Fibroblast of the aortic adventitia (primary cell): ENCODE results near the gene HBE1. TPM values are rescaled to one million over a fixed set of nuclear protein-coding genes. Genes with fewer than 3 reads are reported as not detected.

ENCODE experiments used
- DNase-seq: peaks from one replicate; pipeline ENCODE4 v3.0.0-alpha.2; 2010; ENCODE audit warnings: low read depth
- H3K4me3 ChIP-seq: 2 replicates; pipeline ENCODE4 v1.5.1; 2011; ENCODE audit warnings: low read depth, mild to moderate bottlenecking, control low read depth, low read length, moderate library complexity
- total RNA-seq: library from RNA; depleted of rRNA; stranded (reverse); fragments of >200 nt; gene quantifications from 2 replicates; pipeline ENCODE4 v1.2.3, GENCODE V29; 2012; ENCODE audit warnings: low replicate concordance
- TF ChIP-seq, protein P1 (sequence below): IDR thresholded peaks from 2 replicates; pipeline ENCODE4 v1.5.1; 2011; ENCODE audit warnings: mild to moderate bottlenecking, low read length, control low read depth, inconsistent platforms; ENCODE audit not compliant: insufficient read depth

Gene HBE1
- total RNA-seq, 1 donor = not detected

DNA sequence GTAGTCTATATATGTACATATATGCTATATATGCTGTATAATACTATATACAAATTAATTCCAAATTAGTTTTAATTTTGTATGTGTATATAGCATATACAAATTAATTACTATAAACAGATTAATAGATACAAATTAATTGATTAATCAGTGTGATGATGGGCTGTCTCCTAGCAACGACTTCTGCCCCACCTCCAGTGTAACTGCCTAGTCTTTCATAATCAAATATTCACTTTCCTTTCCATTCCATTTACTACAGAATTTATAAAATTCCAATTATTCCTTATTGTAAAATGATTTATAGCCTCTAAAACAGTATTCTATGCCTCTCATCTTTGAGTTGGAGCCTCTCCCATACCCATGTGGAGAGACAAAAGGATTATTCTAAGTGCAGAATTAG is 36.4 kb downstream of the HBE1 start:
- TF ChIP-seq, protein P1, sequence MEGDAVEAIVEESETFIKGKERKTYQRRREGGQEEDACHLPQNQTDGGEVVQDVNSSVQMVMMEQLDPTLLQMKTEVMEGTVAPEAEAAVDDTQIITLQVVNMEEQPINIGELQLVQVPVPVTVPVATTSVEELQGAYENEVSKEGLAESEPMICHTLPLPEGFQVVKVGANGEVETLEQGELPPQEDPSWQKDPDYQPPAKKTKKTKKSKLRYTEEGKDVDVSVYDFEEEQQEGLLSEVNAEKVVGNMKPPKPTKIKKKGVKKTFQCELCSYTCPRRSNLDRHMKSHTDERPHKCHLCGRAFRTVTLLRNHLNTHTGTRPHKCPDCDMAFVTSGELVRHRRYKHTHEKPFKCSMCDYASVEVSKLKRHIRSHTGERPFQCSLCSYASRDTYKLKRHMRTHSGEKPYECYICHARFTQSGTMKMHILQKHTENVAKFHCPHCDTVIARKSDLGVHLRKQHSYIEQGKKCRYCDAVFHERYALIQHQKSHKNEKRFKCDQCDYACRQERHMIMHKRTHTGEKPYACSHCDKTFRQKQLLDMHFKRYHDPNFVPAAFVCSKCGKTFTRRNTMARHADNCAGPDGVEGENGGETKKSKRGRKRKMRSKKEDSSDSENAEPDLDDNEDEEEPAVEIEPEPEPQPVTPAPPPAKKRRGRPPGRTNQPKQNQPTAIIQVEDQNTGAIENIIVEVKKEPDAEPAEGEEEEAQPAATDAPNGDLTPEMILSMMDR = no peak

DNA sequence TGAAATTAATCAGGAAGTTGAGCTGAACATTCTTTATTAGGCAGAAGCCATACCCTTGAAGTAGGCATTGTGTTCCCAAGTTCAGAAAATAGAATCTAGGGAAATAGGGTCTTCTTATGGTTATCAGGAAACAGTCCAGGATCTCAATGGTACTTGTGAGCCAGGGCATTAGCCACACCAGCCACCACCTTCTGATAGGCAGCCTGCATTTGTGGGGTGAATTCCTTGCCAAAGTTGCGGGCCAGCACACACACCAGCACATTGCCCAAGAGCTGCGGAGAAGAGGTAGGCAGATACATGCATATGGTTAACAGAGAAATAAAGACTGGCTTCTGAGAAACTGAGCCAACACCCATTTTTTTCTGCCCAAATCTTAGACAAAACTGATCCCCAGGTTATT is 36.9 kb downstream of the HBE1 start:
- no peak for DNase-seq
- TF ChIP-seq, protein P1 = no peak
- H3K4me3 ChIP-seq = no peak overlapping the region

More for the DNA sequence above, 36.4 kb downstream of the HBE1 start:
- H3K4me3 ChIP-seq = no peak overlapping the region
- no peak for DNase-seq

DNA sequence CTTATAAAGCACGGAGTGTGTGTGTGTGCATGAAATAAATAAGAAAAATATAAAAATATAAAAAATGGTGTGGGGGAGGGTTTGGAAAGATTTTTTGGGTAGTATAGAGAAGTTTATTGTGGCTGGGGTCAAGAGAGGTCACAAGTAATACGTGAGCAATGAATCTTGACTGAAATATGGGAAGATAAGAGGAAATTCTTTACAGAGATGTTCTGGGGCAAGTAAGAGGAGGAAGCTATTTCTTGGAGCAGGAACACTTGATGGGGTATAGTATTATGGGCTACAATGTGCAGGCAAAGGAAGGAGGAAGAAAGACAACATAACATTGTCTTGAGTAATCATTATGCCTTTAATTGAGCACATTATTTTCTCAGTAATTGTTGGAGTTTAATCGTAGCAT is 37.6 kb downstream of the HBE1 start:
- TF ChIP-seq, protein P1 = no peak
- no peak for DNase-seq

DNA sequence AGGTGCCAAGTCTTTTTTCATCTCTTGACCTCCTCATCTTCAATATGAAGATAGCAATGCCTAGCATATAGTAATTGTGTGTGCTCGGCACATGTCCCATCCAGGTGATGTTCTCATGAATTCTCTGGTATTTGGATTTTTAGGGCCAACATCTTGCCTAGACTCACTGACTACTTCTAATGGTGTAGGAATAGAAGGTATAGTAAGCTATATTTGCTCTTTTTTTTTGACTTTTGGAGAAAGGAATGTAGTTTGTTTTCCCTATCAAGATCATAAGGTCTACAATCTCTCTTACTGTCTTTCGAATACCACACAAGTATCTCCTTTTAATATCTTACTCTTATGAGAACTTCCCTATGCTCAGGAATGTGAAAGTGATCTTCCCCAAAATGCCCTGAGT is 38.6 kb downstream of the HBE1 start:
- TF ChIP-seq, protein P1 = no peak
- H3K4me3 ChIP-seq = no peak overlapping the region
- DNase-seq = no peak

More for the DNA sequence above, 37.6 kb downstream of the HBE1 start:
- no peak overlapping the region for H3K4me3 ChIP-seq

DNA sequence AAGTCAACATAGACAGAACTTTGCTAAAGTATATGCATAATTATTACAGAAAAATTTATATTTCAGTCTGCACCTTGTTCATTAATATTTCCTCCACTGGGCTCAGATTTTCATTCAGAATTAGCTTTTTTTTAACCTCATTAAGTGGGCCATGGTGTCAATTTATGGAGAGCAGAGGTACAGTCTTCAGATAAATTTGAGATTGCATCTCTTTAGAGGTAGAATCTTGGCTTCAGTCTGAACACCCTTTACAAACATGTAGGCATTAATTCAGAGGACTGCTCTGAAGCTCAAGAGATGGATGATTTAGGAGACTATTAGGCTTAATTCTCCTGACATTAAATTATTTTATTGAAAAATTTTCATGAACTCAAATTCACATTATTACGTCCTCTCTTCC is 39.5 kb downstream of the HBE1 start:
- H3K4me3 ChIP-seq = no peak overlapping the region
- DNase-seq = no peak
- TF ChIP-seq, protein P1 = no peak

DNA sequence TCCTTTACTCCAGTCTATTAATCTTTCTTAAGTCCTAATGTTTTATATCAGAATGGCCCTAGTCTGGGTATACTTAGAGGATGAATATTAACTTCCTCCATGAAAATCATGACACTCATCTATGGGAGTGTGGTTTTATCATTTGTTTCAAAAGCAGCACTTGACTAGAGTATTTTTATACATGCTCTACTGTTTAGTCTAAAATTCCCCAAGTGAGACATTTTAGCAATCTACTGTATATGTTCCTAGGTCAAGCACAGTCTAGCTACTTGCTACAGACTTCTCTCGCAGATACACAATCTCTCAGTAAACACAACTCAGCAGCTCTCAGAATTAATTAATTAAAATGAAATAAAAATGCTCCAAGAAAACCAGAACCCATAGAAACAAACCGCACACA is 39.9 kb downstream of the HBE1 start:
- TF ChIP-seq, protein P1 = no peak
- no peak for DNase-seq
- no peak overlapping the region for H3K4me3 ChIP-seq

DNA sequence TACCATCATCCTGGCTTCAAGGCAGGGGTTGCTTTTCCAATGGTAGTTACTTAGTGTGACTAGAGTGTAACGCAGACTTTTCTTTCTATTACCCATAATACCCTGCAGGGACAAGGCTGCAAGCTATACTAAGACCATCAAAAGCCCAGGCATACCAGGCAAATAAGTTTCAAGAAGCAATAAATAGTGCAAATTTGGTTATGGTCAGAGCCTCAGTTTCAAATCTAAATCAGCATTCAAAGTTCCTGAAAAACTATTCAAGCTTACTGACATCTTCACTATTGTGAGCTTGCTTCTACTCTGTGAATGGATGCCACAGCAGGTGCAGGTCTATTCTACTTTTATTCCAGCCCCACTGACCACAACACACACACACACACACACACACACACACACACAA is 40.4 kb downstream of the HBE1 start:
- TF ChIP-seq, protein P1 = no peak
- no peak for DNase-seq
- no peak overlapping the region for H3K4me3 ChIP-seq
